OCI-LY7 (cell line): ENCODE results near the gene SLC66A1. TPM values are rescaled to one million over a fixed set of nuclear protein-coding genes. Genes with fewer than 3 reads are reported as not detected.

Experiments
- BruUV-seq: library from RNA; stranded (reverse); fragments of 400-500 nt; replicated peaks from 2 replicates; lab custom pipeline; 2021; lab: Mats Ljungman, UMichigan
- CTCF ChIA-PET: fragments of 300-600 bp; sonication (Branson Sonifier 250); formaldehyde crosslinking; loops from one replicate; lab custom pipeline; 2022; ENCODE audit warnings: antibody characterized with exemption; ENCODE audit not compliant: unreplicated experiment; lab: Charles Lee
- POLR2A ChIA-PET: fragments of 300-600 bp; sonication (Branson Sonifier 250); formaldehyde crosslinking; loops from one replicate; lab custom pipeline; 2022; ENCODE audit warnings: antibody characterized with exemption; lab: Charles Lee
- DNase-seq: peaks from one replicate; pipeline ENCODE4 v3.0.0-alpha.2; 2015; ENCODE audit warnings: low spot score
- H2AFZ ChIP-seq: fragments of 200-600 bp; sonication (generic), shearing (Covaris generic); 2 replicates; pipeline ENCODE4 v1.6.1; 2014; ENCODE audit warnings: mild to moderate bottlenecking, antibody characterized with exemption, low read length, moderate library complexity
- H3K27ac ChIP-seq: fragments of 200-600 bp; sonication (generic); 2 replicates; pipeline ENCODE4 v1.5.1; 2014; ENCODE audit warnings: mixed run types, low read depth, mild to moderate bottlenecking, moderate library complexity, low read length, inconsistent platforms; ENCODE audit not compliant: poor library complexity, severe bottlenecking
- H3K36me3 ChIP-seq: fragments of 200-600 bp; sonication (generic); 2 replicates; pipeline ENCODE4 v1.6.1; 2014; ENCODE audit warnings: mild to moderate bottlenecking, antibody characterized with exemption, low read length, moderate library complexity, mixed read lengths; ENCODE audit not compliant: insufficient read depth
- H3K4me1 ChIP-seq: fragments of 200-600 bp; sonication (generic); 2 replicates; pipeline ENCODE4 v1.5.1; 2014; ENCODE audit warnings: mild to moderate bottlenecking, low read length; ENCODE audit not compliant: insufficient read depth, poor library complexity, severe bottlenecking
- H3K4me2 ChIP-seq: fragments of 200-600 bp; sonication (generic); 2 replicates; pipeline ENCODE4 v1.6.1; 2014; ENCODE audit warnings: mild to moderate bottlenecking, low read length
- H3K4me3 ChIP-seq: fragments of 200-600 bp; sonication (generic); 2 replicates; pipeline ENCODE4 v1.5.1; 2014; ENCODE audit warnings: mild to moderate bottlenecking, low read depth, low read length; ENCODE audit not compliant: poor library complexity, severe bottlenecking
- H3K79me2 ChIP-seq: fragments of 200-600 bp; sonication (generic); 2 replicates; pipeline ENCODE4 v1.6.1; 2016; ENCODE audit warnings: low read depth, mild to moderate bottlenecking, low read length, moderate library complexity, mixed read lengths; ENCODE audit not compliant: insufficient read depth
- H3K9me2 ChIP-seq: fragments of 200-600 bp; sonication (generic); 2 replicates; pipeline ENCODE4 v1.6.1; 2016; ENCODE audit warnings: mild to moderate bottlenecking, low read length, mixed read lengths; ENCODE audit not compliant: insufficient read depth
- H3K9me3 ChIP-seq: fragments of 200-600 bp; sonication (generic); 2 replicates; pipeline ENCODE4 v1.6.1; 2014; ENCODE audit warnings: mild to moderate bottlenecking, mixed run types, low read length, mixed read lengths
- H4K20me1 ChIP-seq: fragments of 200-600 bp; sonication (generic); 2 replicates; pipeline ENCODE4 v1.6.1; 2014; ENCODE audit warnings: mild to moderate bottlenecking, antibody characterized with exemption, low read length, moderate library complexity, mixed read lengths; ENCODE audit not compliant: insufficient read depth
- CTCF ChIP-seq: fragments of 200-600 bp; sonication (generic); conservative IDR thresholded peaks from 2 replicates; pipeline ENCODE4 v1.5.1; 2014; ENCODE audit warnings: mild to moderate bottlenecking, antibody characterized with exemption, low read length, moderate library complexity, mixed read lengths
- EZH2phosphoT487 ChIP-seq: fragments of 200-600 bp; sonication (generic); IDR thresholded peaks from 2 replicates; pipeline ENCODE4 v1.6.1; 2018; ENCODE audit warnings: low read depth, borderline replicate concordance, mild to moderate bottlenecking, mixed run types, antibody characterized with exemption, low read length, moderate library complexity, mixed read lengths
- intact Hi-C: fragments of 100-400 bp; cut with micrococcal nuclease; formaldehyde crosslinking; loops from one replicate; pipeline ENCODE4 v1.10.0; 2022; ENCODE audit not compliant: unreplicated experiment
- total RNA-seq, 2 experiments: library from RNA; depleted of rRNA in 1 of 2; stranded (reverse); fragments of >200 nt in 1 of 2; shearing (Covaris generic) in 1 of 2; gene quantifications; 2 replicates each; pipeline ENCODE4 v1.2.3, GENCODE V29; 2014 to 2022

Gene SLC66A1
- total RNA-seq, 2 experiments from 2014 or later, result 14.9 to 21.0 TPM

DNA sequence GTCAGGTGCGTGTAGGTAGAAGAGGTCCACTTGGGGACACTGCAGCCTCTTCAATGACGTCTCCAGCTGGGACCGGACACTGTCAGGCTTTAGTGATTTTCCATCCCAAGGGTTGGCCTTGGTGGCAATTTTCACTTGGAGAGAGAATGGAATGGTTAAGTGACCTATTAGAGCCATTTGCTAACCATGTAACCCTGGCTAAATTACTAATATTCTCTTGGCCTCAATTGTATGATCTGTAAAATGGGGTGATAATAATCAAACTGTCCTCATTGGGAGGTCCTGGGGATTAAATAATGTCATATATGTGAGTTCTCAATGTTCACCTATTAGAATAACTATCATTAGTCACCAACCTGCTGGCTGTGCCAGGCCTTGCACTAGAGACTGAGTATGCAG is 3.6 kb upstream of the SLC66A1 start:
- Histone ChIP-seq H3K4me2 (no peak overlapping the region), H3K9me3 (no peaks in the 10 kb centered on the region), H3K36me3 (peaks cover 39% of the 10 kb centered on the region; the same call in 1 of the 2 replicates), H2AFZ (no peak overlapping the region), H3K79me2 (peaks cover 16% of the 10 kb centered on the region; the same call in 1 of the 2 replicates), H3K4me3 (no peak overlapping the region), H3K4me1 (peaks cover 21% of the 10 kb centered on the region), H4K20me1 (no peaks in the 10 kb centered on the region), H3K27ac (no peak overlapping the region), H3K9me2 (no peaks in the 10 kb centered on the region)
- BruUV-seq, result no TSS peak
- TF ChIP-seq CTCF (no peak), EZH2phosphoT487 (no peak)
- intact Hi-C loops, result no loop called here
- DNase-seq, result no peak
- CTCF ChIA-PET, result no interaction called here
- POLR2A ChIA-PET, result no interaction called here

DNA sequence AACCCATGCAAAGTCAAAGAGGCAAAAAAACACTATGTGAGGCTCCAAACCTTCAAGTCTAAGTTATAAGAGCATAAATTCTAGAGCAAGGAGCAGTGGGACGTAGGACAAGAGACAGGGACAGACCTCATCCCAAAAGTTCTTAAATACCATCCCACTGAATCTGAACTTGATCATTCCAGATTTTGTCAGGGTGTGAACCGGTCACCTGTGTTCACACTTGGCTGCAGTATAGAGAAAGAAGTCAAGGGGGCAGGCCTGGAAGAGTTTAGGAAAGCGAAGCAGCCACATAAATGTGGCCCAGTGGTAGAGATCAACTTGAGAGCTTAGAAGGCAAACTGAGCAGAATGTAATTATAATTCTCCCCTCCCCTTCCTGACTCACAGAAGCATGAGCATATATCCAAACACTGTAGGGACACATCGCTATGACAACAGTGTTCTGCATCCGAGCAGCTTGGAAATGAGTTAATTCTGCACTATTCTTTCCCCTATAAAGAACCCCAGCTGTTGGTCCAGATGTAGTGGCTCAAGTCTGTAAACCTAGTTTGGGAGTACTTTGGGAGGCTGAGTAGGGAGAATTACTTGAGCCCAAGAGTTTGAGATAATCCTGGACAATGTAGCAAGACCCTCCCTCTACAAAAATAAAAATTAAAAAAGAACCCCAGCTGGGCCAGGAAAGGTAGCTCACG is 2.9 kb upstream of the SLC66A1 start:
- Histone ChIP-seq H3K9me2 (no peaks in the 10 kb centered on the region), H3K4me2 (no peak overlapping the region), H3K36me3 (peaks cover 32% of the 10 kb centered on the region; the same call in 1 of the 2 replicates), H4K20me1 (no peaks in the 10 kb centered on the region), H2AFZ (no peak overlapping the region), H3K79me2 (peaks cover 18% of the 10 kb centered on the region; the same call in 1 of the 2 replicates), H3K4me3 (no peak overlapping the region), H3K9me3 (no peaks in the 10 kb centered on the region), H3K4me1 (peaks cover 28% of the 10 kb centered on the region), H3K27ac (no peak overlapping the region)
- TF ChIP-seq EZH2phosphoT487 (no peak), CTCF (no peak)
- intact Hi-C loops, result no loop called here
- CTCF ChIA-PET, result no interaction called here
- POLR2A ChIA-PET, result no interaction called here
- no peak for DNase-seq
- no TSS peak for BruUV-seq

GRCh38 chr1:19310061-19310460 is 2.1 kb upstream of the SLC66A1 start:
- Histone ChIP-seq H4K20me1 (no peaks in the 10 kb centered on the region), H3K79me2 (peaks cover 18% of the 10 kb centered on the region; the same call in 1 of the 2 replicates), H3K36me3 (peaks cover 25% of the 10 kb centered on the region; the same call in 1 of the 2 replicates), H3K4me1 (peaks cover 36% of the 10 kb centered on the region), H3K4me3 (no peak overlapping the region), H2AFZ (no peak overlapping the region), H3K4me2 (no peak overlapping the region), H3K9me2 (no peaks in the 10 kb centered on the region), H3K27ac (no peak overlapping the region), H3K9me3 (no peaks in the 10 kb centered on the region)
- POLR2A ChIA-PET, result interaction anchor here (0.7 kb wide), 1 partner anchor 1152 kb away, joined by 3 read pairs; no protein-coding TSS in a partner anchor
- DNase-seq, result no peak
- intact Hi-C loops, result no loop called here
- TF ChIP-seq CTCF (no peak), EZH2phosphoT487 (no peak)
- CTCF ChIA-PET, result no interaction called here
- BruUV-seq, result no TSS peak
